Aorta (tissue), 5 donors: ENCODE results near the gene NEO1. TPM values are rescaled to one million over a fixed set of nuclear protein-coding genes. Genes with fewer than 3 reads are reported as not detected.
A peak's percentile ranks its signal among the peaks of the same experiment; 100 is the strongest.

ENCODE experiments used
- ATAC-seq: fragments of 200-7000 bp; cut with Tn5 transposase; one replicate; pipeline ENCODE4 v1.9.1; 2022; ENCODE audit warnings: moderate library complexity; ENCODE audit not compliant: low FRiP score
- DNase-seq, 2 donors: peaks; one replicate each; pipeline ENCODE4 v3.0.0-alpha.2; 2020
- H3K27ac ChIP-seq, 2 donors: one replicate each; pipeline ENCODE4 v1.5.1; 2013; ENCODE audit warnings: low read length in 2 of 2, mild to moderate bottlenecking in 2 of 2, moderate library complexity in 2 of 2, control low read depth in 1 of 2, inconsistent platforms in 1 of 2, low read depth in 1 of 2
- H3K27me3 ChIP-seq, 2 donors: one replicate each; pipeline ENCODE4 v1.6.1; 2013; ENCODE audit warnings: control low read depth in 1 of 2, low read length in 1 of 2, mild to moderate bottlenecking in 1 of 2, moderate library complexity in 1 of 2; ENCODE audit not compliant: insufficient read depth in 2 of 2, control insufficient read depth in 1 of 2
- H3K36me3 ChIP-seq, 2 donors: one replicate each; pipeline ENCODE4 v1.6.1; 2013; ENCODE audit warnings: control low read depth in 1 of 2, low read length in 1 of 2, mild to moderate bottlenecking in 1 of 2; ENCODE audit not compliant: insufficient read depth in 2 of 2, control insufficient read depth in 1 of 2
- H3K4me1 ChIP-seq, 2 donors: one replicate each; pipeline ENCODE4 v1.6.1; 2013; ENCODE audit warnings: low read length in 2 of 2, control low read depth in 1 of 2, mild to moderate bottlenecking in 1 of 2, moderate library complexity in 1 of 2; ENCODE audit not compliant: insufficient read depth in 2 of 2, control insufficient read depth in 1 of 2
- H3K4me3 ChIP-seq, 2 donors: one replicate each; pipeline ENCODE4 v1.5.1; 2013; ENCODE audit warnings: low read length in 2 of 2, control low read depth in 1 of 2, mild to moderate bottlenecking in 1 of 2
- H3K9me3 ChIP-seq: one replicate; pipeline ENCODE4 v1.6.1; 2013; ENCODE audit warnings: mild to moderate bottlenecking, low read length; ENCODE audit not compliant: control insufficient read depth
- WGBS, 2 donors: extraction: QIAGEN DNeasy Blood & Tissue Kit; methylation state at CpG; one replicate each; pipeline ENCODE4 v1.1.7; 2013; 5-methylcytosine and 5-hydroxymethylcytosine counted together
- intact Hi-C, 2 donors: fragments of 100-400 bp; cut with DNase I; formaldehyde crosslinking; loops; one replicate each; pipeline versions ENCODE4 v1.14.2 to v1.15.0; 2022
- polyA plus RNA-seq, 2 donors: library from polyadenylated mRNA; stranded (reverse); fragments of 200-250 nt; gene quantifications; one replicate each; pipeline ENCODE4 v1.2.3, GENCODE V29; 2013
- total RNA-seq, 2 donors: library from RNA; stranded (reverse); fragmentation: NEBNext Ultra II Directional; extraction: Animal tissue kit (Norgen Biotek cat#: 25700); gene quantifications; one replicate each; pipeline ENCODE4 v1.2.1, GENCODE V29; 2021
- donor health status: healthy with polysubstance abuse.
- donor health status: Bipolar disorder and iron deficiency.
- donor health status: DM: no; HTN: no; CAD: no.
- donor health status: DM: no; HTN: no; CAD: no.
- donor health status: DM: yes; HTN: yes; CAD: no.

NEO1 gene
- total and polyA plus RNA-seq, 4 donors: 11.3 to 46.7 (median 24.7) TPM

- Histone ChIP-seq H3K9me3 (no peaks in the 10 kb centered on the region), H3K27ac (no peak overlapping the region), H3K4me1 (no peaks in the 10 kb centered on the region), H3K27me3 (no peaks in the 10 kb centered on the region), H3K4me3 (no peak overlapping the region), H3K36me3 (no peaks in the 10 kb centered on the region)
- 84 to 89% methylated on average over 8 of the region's 8 CpGs for WGBS, 2 donors
- intact Hi-C loops: no loop called here
- ATAC-seq (no peak), DNase-seq (no peak)
Observed at GRCh38 chr15:73337187-73337586, 284.9 kb downstream of the NEO1 start.

GRCh38 chr15:73338058-73338457 lies 285.8 kb downstream of the NEO1 start:
- intact Hi-C loops: no loop called here
- Histone ChIP-seq H3K4me1 (no peaks in the 10 kb centered on the region), H3K27ac (no peak overlapping the region), H3K27me3 (no peaks in the 10 kb centered on the region), H3K36me3 (no peaks in the 10 kb centered on the region), H3K4me3 (no peak overlapping the region), H3K9me3 (no peaks in the 10 kb centered on the region)
- 81 to 86% methylated on average over 6 of the region's 6 CpGs for WGBS, 2 donors
- DNase-seq: no peak
- no peak for ATAC-seq

- intact Hi-C loops: no loop called here
- Histone ChIP-seq H3K4me1 (no peaks in the 10 kb centered on the region), H3K4me3 (no peak overlapping the region), H3K27me3 (no peaks in the 10 kb centered on the region), H3K36me3 (no peaks in the 10 kb centered on the region), H3K9me3 (peaks cover 5% of the 10 kb centered on the region), H3K27ac (no peak overlapping the region)
- no peak for DNase-seq
- WGBS, 2 donors: 77 to 78% methylated on average over 9 of the region's 9 CpGs
- ATAC-seq: no peak
Observed at GRCh38 chr15:73338606-73339374, 286.5 kb downstream of the NEO1 start.

- Histone ChIP-seq H3K27me3 (no peaks in the 10 kb centered on the region), H3K4me3 (no peak overlapping the region), H3K4me1 (no peaks in the 10 kb centered on the region), H3K36me3 (no peaks in the 10 kb centered on the region), H3K27ac (no peak overlapping the region), H3K9me3 (peaks cover 5% of the 10 kb centered on the region)
- intact Hi-C loops: no loop called here
- DNase-seq (no peak), ATAC-seq (no peak)
- WGBS, 2 donors: 66 to 80% methylated on average over 9 of the region's 9 CpGs
Observed at GRCh38 chr15:73340502-73341192, 288.4 kb downstream of the NEO1 start.

GRCh38 chr15:73341886-73342600 lies 289.8 kb downstream of the NEO1 start:
- Histone ChIP-seq H3K9me3 (peaks cover 5% of the 10 kb centered on the region), H3K27ac (no peak overlapping the region), H3K4me1 (no peaks in the 10 kb centered on the region), H3K4me3 (no peak overlapping the region), H3K27me3 (no peaks in the 10 kb centered on the region), H3K36me3 (no peaks in the 10 kb centered on the region)
- intact Hi-C loops: no loop called here
- WGBS, 2 donors: 77 to 79% methylated on average over 14 of the region's 14 CpGs
- ATAC-seq (no peak), DNase-seq (no peak)

- Histone ChIP-seq H3K4me3 (no peak overlapping the region), H3K9me3 (peaks cover 5% of the 10 kb centered on the region), H3K36me3 (no peaks in the 10 kb centered on the region), H3K4me1 (no peaks in the 10 kb centered on the region), H3K27ac (no peak overlapping the region), H3K27me3 (no peaks in the 10 kb centered on the region)
- intact Hi-C loops: no loop called here
- 82 to 88% methylated on average over 3 of the region's 3 CpGs for WGBS, 2 donors
- DNase-seq (no peak), ATAC-seq (no peak)
Observed at GRCh38 chr15:73344056-73344455, 291.8 kb downstream of the NEO1 start.

- DNase-seq (no peak), ATAC-seq (no peak)
- Histone ChIP-seq H3K9me3 (peaks cover 5% of the 10 kb centered on the region), H3K4me3 (no peak overlapping the region), H3K27ac (no peak overlapping the region), H3K36me3 (no peaks in the 10 kb centered on the region), H3K4me1 (no peaks in the 10 kb centered on the region), H3K27me3 (no peaks in the 10 kb centered on the region)
- WGBS, 2 donors: 50 to 56% methylated on average over 7 of the region's 7 CpGs
- intact Hi-C loops: no loop called here
Observed at GRCh38 chr15:73345658-73346057, 293.4 kb downstream of the NEO1 start.

- no peaks in the 10 kb centered on the region for H3K4me1 ChIP-seq
- DNase-seq: peak in 1 of 2 donors; percentile 83
- ATAC-seq: no peak
- peaks cover 5% of the 10 kb centered on the region for H3K9me3 ChIP-seq
- intact Hi-C loops: no loop called here
- H3K4me3 ChIP-seq: no peak overlapping the region
- no peak overlapping the region for H3K27ac ChIP-seq
- 25% methylated on average over 9 of the region's 9 CpGs for WGBS, 2 donors
- H3K27me3 ChIP-seq: no peaks in the 10 kb centered on the region
- H3K36me3 ChIP-seq: no peaks in the 10 kb centered on the region
Observed at GRCh38 chr15:73346735-73347312, 294.6 kb downstream of the NEO1 start.
